GM12878 (cell line): ENCODE results near the gene MARF1. TPM values are rescaled to one million over a fixed set of nuclear protein-coding genes. Genes with fewer than 3 reads are reported as not detected.

Source experiments
- ATAC-seq: fragments of 200-7000 bp; cut with Tn5 transposase; 3 replicates; pipeline ENCODE4 v1.9.1; 2020; ENCODE audit warnings: mild to moderate bottlenecking, moderate library complexity
- BruUV-seq: library from RNA; stranded (reverse); fragments of 400-500 nt; replicated peaks from 2 replicates; lab custom pipeline; 2021; lab: Mats Ljungman, UMichigan
- CTCF ChIA-PET: fragments of 300-600 bp; sonication (Branson Sonifier 250); formaldehyde crosslinking; extraction: SDS; loops from one replicate; lab custom pipeline; 2021; ENCODE audit warnings: inconsistent platforms; lab: Yijun Ruan, JAX
- POLR2A ChIA-PET: fragments of 350-600 bp; formaldehyde crosslinking; extraction: SDS; loops from one replicate; lab custom pipeline; 2021; ENCODE audit warnings: inconsistent platforms; lab: Charles Lee
- RAD21 ChIA-PET: fragments of 300-600 bp; sonication (Branson Sonifier 250); formaldehyde crosslinking; loops from one replicate; lab custom pipeline; 2023; ENCODE audit warnings: antibody characterized with exemption; ENCODE audit not compliant: unreplicated experiment; lab: Charles Lee
- SMC1A ChIA-PET: fragments of 300-600 bp; sonication (Branson Sonifier 250); formaldehyde crosslinking; loops from one replicate; lab custom pipeline; 2023; ENCODE audit not compliant: unreplicated experiment, uncharacterized antibody; lab: Charles Lee
- DNase-seq: peaks from one replicate; pipeline ENCODE4 v3.0.0-alpha.2; 2011; ENCODE audit warnings: low read depth, low spot score
- FAIRE-seq: peaks from 3 replicates; lab custom pipeline; 2011; peaks lifted over from hg19 to GRCh38; lab: Jason Lieb, UNC
- H2AFZ ChIP-seq: 2 replicates; pipeline ENCODE4 v1.6.0; 2011; ENCODE audit warnings: low read depth, low read length, control low read depth; ENCODE audit not compliant: control insufficient read depth
- H3K27ac ChIP-seq: 2 replicates; pipeline ENCODE4 v1.5.1; 2011; ENCODE audit warnings: control low read depth; ENCODE audit not compliant: control insufficient read depth, insufficient read depth
- H3K27me3 ChIP-seq, 2 experiments: replicated peaks in 1 of 2; 2 replicates each; pipeline versions ENCODE4 v1.6.0 to v1.6.1; 2011; ENCODE audit warnings: low read length in 1 of 2; ENCODE audit not compliant: control insufficient read depth in 2 of 2, insufficient read depth in 2 of 2
- H3K36me3 ChIP-seq, 2 experiments: 2 replicates each; pipeline ENCODE4 v1.5.1; 2011; ENCODE audit warnings: low read length in 1 of 2; ENCODE audit not compliant: control insufficient read depth in 2 of 2, insufficient read depth in 2 of 2
- H3K4me1 ChIP-seq: 2 replicates; pipeline ENCODE4 v1.6.1; 2011; ENCODE audit warnings: mild to moderate bottlenecking, low read length, moderate library complexity, mixed read lengths; ENCODE audit not compliant: control insufficient read depth, insufficient read depth
- H3K4me2 ChIP-seq: 2 replicates; pipeline ENCODE4 v1.6.0; 2011; ENCODE audit warnings: control low read depth; ENCODE audit not compliant: control insufficient read depth, insufficient read depth
- H3K4me3 ChIP-seq: fragments of 200-600 bp; sonication (generic); 2 replicates; pipeline ENCODE4 v1.5.1; 2016
- H3K79me2 ChIP-seq: 2 replicates; pipeline ENCODE4 v1.6.0; 2011; ENCODE audit warnings: low read length; ENCODE audit not compliant: control insufficient read depth, insufficient read depth
- H3K9ac ChIP-seq: 2 replicates; pipeline ENCODE4 v1.8.0; 2011; ENCODE audit warnings: low read length, control low read depth, mixed read lengths; ENCODE audit not compliant: control insufficient read depth, insufficient read depth
- H3K9me3 ChIP-seq: replicated peaks from 3 replicates; pipeline ENCODE4 v1.5.1; 2011; ENCODE audit warnings: mild to moderate bottlenecking, low read length; ENCODE audit not compliant: control insufficient read depth, insufficient read depth
- H4K20me1 ChIP-seq: 2 replicates; pipeline ENCODE4 v1.6.0; 2011; ENCODE audit not compliant: control insufficient read depth, insufficient read depth
- ATF2 ChIP-seq: IDR thresholded peaks from 2 replicates; pipeline ENCODE4 v1.6.1; 2012; ENCODE audit warnings: low read length, inconsistent platforms
- RAD51 ChIP-seq: fragments of 450-650 bp; IDR thresholded peaks from 2 replicates; pipeline ENCODE4 v1.6.1; 2016; ENCODE audit warnings: moderate library complexity, mild to moderate bottlenecking, inconsistent platforms
- SMC3 ChIP-seq: IDR thresholded peaks from 2 replicates; pipeline ENCODE4 v1.6.1; 2011; ENCODE audit warnings: low read length, improper control_type of control experiment, borderline replicate concordance
- SPI1 ChIP-seq: IDR thresholded peaks from 2 replicates; pipeline ENCODE4 v1.6.1; 2011; ENCODE audit warnings: low read depth, mild to moderate bottlenecking, low read length, moderate library complexity, borderline replicate concordance; ENCODE audit not compliant: insufficient read depth
- WGBS: methylation state at CpG from one replicate; pipeline ENCODE4 v1.1.6; 2016; ENCODE audit warnings: low lambda C conversion rate; ENCODE audit not compliant: insufficient replicate concordance, insufficient coverage; ENCODE audit errors: missing lambda C conversion rate; 5-methylcytosine and 5-hydroxymethylcytosine counted together
- in situ Hi-C: fragments of 300-500 bp; cut with MboI; formaldehyde crosslinking; loops from 9 replicates; pipeline ENCODE4 v1.14.3; 2018; ENCODE audit warnings: mixed read lengths
- intact Hi-C: fragments of 100-400 bp; cut with micrococcal nuclease; formaldehyde crosslinking; loops from one replicate; pipeline ENCODE4 v1.14.2; 2022; ENCODE audit not compliant: unreplicated experiment
- polyA plus RNA-seq, 11 experiments: library from polyadenylated mRNA; depleted of rRNA in 4 of 11; unstranded in 6 of 11; stranded (reverse) in 5 of 11; fragments of >200 nt; fragmentation: Nextera tagmentation in 4 of 11; fragmentation: Illumina TruSeq in 1 of 11; extraction: Ambion mirVana in 4 of 11; extraction: Trizol in 1 of 11; gene quantifications; 1 replicate in 1 of 11; 2 replicates in 10 of 11; pipeline versions ENCODE4 v1.2.1 to v1.2.3, GENCODE V29; 2011 to 2016; ENCODE audit warnings: inconsistent platforms in 2 of 11, missing spikeins in 2 of 11, low read depth in 1 of 11
- total RNA-seq, 4 experiments: library from RNA; depleted of rRNA in 3 of 4; stranded (reverse); fragments of >200 nt in 3 of 4; fragmentation: Illumina TruSeq in 1 of 4; extraction: Trizol in 1 of 4; gene quantifications; 2 replicates each; pipeline versions ENCODE4 v1.2.1 to v1.2.3, GENCODE V29; 2013 to 2021

MARF1 gene
- total and polyA plus RNA-seq, 10 of the 15 experiments (the other 5 are each of a cell fraction or from before 2014, with no cell fraction given): 4.5 to 40.1 (median 14.0) TPM

DNA sequence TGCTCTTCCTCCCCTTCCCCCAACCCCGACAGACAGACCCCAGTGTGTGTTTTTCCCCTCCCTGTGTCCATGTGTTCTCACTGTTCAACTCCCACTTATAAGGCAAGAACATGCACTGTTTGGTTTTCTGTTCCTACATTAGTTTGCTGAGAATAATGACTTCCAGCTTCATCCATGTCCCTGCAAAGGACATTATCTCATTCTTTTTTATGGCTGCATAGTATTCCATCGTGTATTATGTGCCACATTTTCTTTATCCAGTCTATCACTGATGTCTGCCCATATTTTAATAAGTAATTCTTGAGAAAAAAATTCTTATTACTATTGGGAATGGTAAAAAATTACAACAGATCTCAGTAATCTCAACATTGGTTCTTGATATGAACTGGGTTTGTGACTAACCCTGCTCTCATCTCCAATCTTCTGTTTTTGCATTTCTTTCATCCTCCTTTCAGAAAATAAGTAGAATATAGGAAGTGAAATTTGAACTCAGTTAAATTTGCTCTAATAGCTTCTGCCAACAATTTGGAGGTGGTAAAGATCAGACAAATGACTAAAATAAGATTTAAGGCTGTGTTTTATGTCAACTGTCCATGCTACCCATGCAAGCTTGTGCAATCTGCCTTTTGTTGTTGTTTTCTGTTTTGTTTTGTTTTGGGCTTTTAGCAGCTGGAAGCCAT is 11.1 kb downstream of the MARF1 start:
- Histone ChIP-seq H3K4me3 (no peak overlapping the region), H3K9ac (no peak overlapping the region), H2AFZ (no peak overlapping the region), H3K27me3 (no peaks in the 10 kb centered on the region), H3K27ac (peak overlapping the region; percentile 45), H3K9me3 (no peaks in the 10 kb centered on the region), H3K79me2 (peaks cover 9% of the 10 kb centered on the region), H4K20me1 (no peaks in the 10 kb centered on the region), H3K4me1 (peaks cover 12% of the 10 kb centered on the region), H3K36me3 (peaks cover 6 to 34% of the 10 kb centered on the region in 2 experiments), H3K4me2 (0 out of 2 replicates have a peak overlapping the region, but pooled peaks have one; percentile 17)
- no peak for ATAC-seq
- POLR2A ChIA-PET: interaction anchor here (1.2 to 3.9 kb wide), 2 partner anchors 9 to 11 kb away, joined by 4 to 21 read pairs; partner anchors contain the start of gene MARF1
- WGBS: 100% methylated on average over 2 of the region's 2 CpGs
- SMC1A ChIA-PET: interaction anchor here (0.9 to 1.7 kb wide), 5 partner anchors 9 to 51 kb away, joined by 3 to 7 read pairs (median 4); no protein-coding TSS in a partner anchor
- CTCF ChIA-PET: interaction anchor here (1.3 kb wide), 1 partner anchor 72 kb away, joined by 3 read pairs; no protein-coding TSS in a partner anchor
- BruUV-seq: no TSS peak
- RAD21 ChIA-PET: interaction anchor here (1.1 to 3.5 kb wide), 3 partner anchors 11 to 41 kb away, joined by 3 to 20 read pairs (median 4); partner anchors contain the start of gene MARF1
- no peak for DNase-seq
- TF ChIP-seq RAD51 (no peak), SPI1 (peak; percentile 57; the same call in 1 of the 2 replicates), ATF2 (no peak), SMC3 (no peak)
- no peak for FAIRE-seq
- in situ Hi-C loops (loop anchor here (25.0 kb wide), 1 partner anchor 995 kb away; the partner anchor contains the start of genes BFAR and PARN), intact Hi-C loops (no loop called here)
